DND-41 (cell line): Measurements from ENCODE around the gene FAM193A.

Source experiments
- CTCF ChIP-seq: IDR thresholded peaks from 2 replicates; pipeline ENCODE4 v1.5.1; 2012; ENCODE audit warnings: borderline replicate concordance, low read length, moderate library complexity, mild to moderate bottlenecking; ENCODE audit not compliant: poor library complexity, severe bottlenecking; ENCODE audit errors: extremely low read depth
- EZH2 ChIP-seq: IDR thresholded peaks from 3 replicates; pipeline ENCODE4 v1.6.1; 2012; ENCODE audit warnings: borderline replicate concordance, low read depth, mild to moderate bottlenecking, moderate library complexity, low read length, inconsistent platforms; ENCODE audit not compliant: severe bottlenecking

GRCh38 chr4:2716236-2716635 lies 179.8 kb downstream of the FAM193A start:
- TF ChIP-seq EZH2, result no peak
- TF ChIP-seq CTCF, result no peak
